NK-92 (cell line): Measurements from ENCODE around the gene SMARCD2.
"Not testable (repeated sequence)": the region's sequence is repeated elsewhere in the genome, so short reads cannot be mapped to it uniquely, and the experiment has no call there.

Experiments
- DNase-seq: peaks from one replicate; lab custom pipeline; 2025; ENCODE audit not compliant: unreplicated experiment; lab: John Stamatoyannopoulos, UW

Gene SMARCD2

GRCh38 chr17:63842540-63843386 is at the start of gene SMARCD2:
SMARCD2 (minus strand) TSS chr17:63842685; CDS start chr17:63842674, 11 bp downstream.
- DNase-seq = peak; percentile 96

GRCh38 chr17:63889026-63889848 is 46.8 kb upstream of the SMARCD2 start:
- not testable (repeated sequence) for DNase-seq

- DNase-seq = not testable (repeated sequence)
These were observed 42.6 kb upstream of the SMARCD2 start for GRCh38 chr17:63885119-63885518.

GRCh38 chr17:63882626-63883126 is 40.2 kb upstream of the SMARCD2 start:
- DNase-seq = not testable (repeated sequence)

GRCh38 chr17:63881935-63882601 is 39.6 kb upstream of the SMARCD2 start, which contains the start of gene GH2:
GH2 (minus strand) TSS chr17:63881944; CDS start chr17:63881801, 143 bp downstream.
- no peak for DNase-seq

GRCh38 chr17:63881337-63881736 is 38.9 kb upstream of the SMARCD2 start:
- not testable (repeated sequence) for DNase-seq

- DNase-seq = no peak
These were observed 38.2 kb upstream of the SMARCD2 start for GRCh38 chr17:63880706-63881105.

- not testable (repeated sequence) for DNase-seq
These were observed 35.9 kb upstream of the SMARCD2 start for GRCh38 chr17:63878413-63878812.

- DNase-seq = not testable (repeated sequence)
These were observed 32.2 kb upstream of the SMARCD2 start for GRCh38 chr17:63874693-63875092.

GRCh38 chr17:63874061-63874626 is 31.7 kb upstream of the SMARCD2 start:
- not testable (repeated sequence) for DNase-seq

GRCh38 chr17:63873577-63873976 is 31.1 kb upstream of the SMARCD2 start, which contains the start of gene CSH2:
CSH2 (minus strand) TSS chr17:63873677; CDS start chr17:63873614, 63 bp downstream.
- DNase-seq = not testable (repeated sequence)

GRCh38 chr17:63871646-63872365 is 29.3 kb upstream of the SMARCD2 start:
- not testable (repeated sequence) for DNase-seq

- DNase-seq = not testable (repeated sequence)
These were observed 27.8 kb upstream of the SMARCD2 start for GRCh38 chr17:63870292-63870665.

- DNase-seq = not testable (repeated sequence)
These were observed 27.2 kb upstream of the SMARCD2 start for GRCh38 chr17:63869491-63870291.

GRCh38 chr17:63866625-63867024 is 24.1 kb upstream of the SMARCD2 start:
- not testable (repeated sequence) for DNase-seq

- DNase-seq = no peak
These were observed 16.8 kb upstream of the SMARCD2 start for GRCh38 chr17:63859257-63859656.

- DNase-seq = not testable (repeated sequence)
These were observed 13.9 kb upstream of the SMARCD2 start for GRCh38 chr17:63856425-63856824.

- DNase-seq = no peak
These were observed 12.7 kb upstream of the SMARCD2 start for GRCh38 chr17:63855185-63855584.

GRCh38 chr17:63854709-63855108 is 12.2 kb upstream of the SMARCD2 start:
- no peak for DNase-seq
